H1 (cell line): ENCODE data around the gene ATOH8. TPM values are rescaled to one million over a fixed set of nuclear protein-coding genes. Genes with fewer than 3 reads are reported as not detected.

Experiments
- CTCF ChIA-PET: fragments of 300-600 bp; sonication (Branson Sonifier 250); formaldehyde crosslinking; loops from one replicate; lab custom pipeline; 2021; ENCODE audit not compliant: partially characterized antibody; lab: Charles Lee
- POLR2A ChIA-PET: fragments of 300-600 bp; sonication (Branson Sonifier 250); formaldehyde crosslinking; loops from one replicate; lab custom pipeline; 2021; ENCODE audit warnings: inconsistent platforms; ENCODE audit not compliant: partially characterized antibody; lab: Charles Lee
- DNase-seq, 2 experiments: peaks; one replicate each; pipeline versions ENCODE4 v3.0.0 to v3.0.0-alpha.2; 2010 to 2022; ENCODE audit warnings: low spot score in 2 of 2, low read depth in 1 of 2, mixed read lengths in 1 of 2
- FAIRE-seq: peaks from 2 replicates; lab custom pipeline; 2011; peaks lifted over from hg19 to GRCh38; lab: Jason Lieb, UNC
- H2AFZ ChIP-seq: 2 replicates; pipeline ENCODE4 v1.8.1; 2012; ENCODE audit warnings: low read length, inconsistent platforms
- H2AK5ac ChIP-seq: 2 replicates; pipeline ENCODE4 v1.6.1; 2013; ENCODE audit warnings: low read depth, low read length
- H2BK120ac ChIP-seq: replicated peaks from 2 replicates; pipeline ENCODE3; 2013; ENCODE audit warnings: low read depth, low read length, inconsistent platforms
- H2BK12ac ChIP-seq: 2 replicates; pipeline ENCODE4 v1.6.1; 2013; ENCODE audit warnings: low read depth, low read length
- H2BK15ac ChIP-seq: 2 replicates; pipeline ENCODE4 v1.6.1; 2013; ENCODE audit warnings: low read length
- H2BK20ac ChIP-seq: 2 replicates; pipeline ENCODE4 v1.6.1; 2013; ENCODE audit warnings: low read length
- H2BK5ac ChIP-seq: 2 replicates; pipeline ENCODE4 v1.6.1; 2013; ENCODE audit warnings: low read depth, low read length
- H3K14ac ChIP-seq: 2 replicates; pipeline ENCODE4 v1.6.1; 2013; ENCODE audit warnings: inconsistent platforms; ENCODE audit not compliant: insufficient read length
- H3K18ac ChIP-seq: 2 replicates; pipeline ENCODE4 v1.6.1; 2013; ENCODE audit warnings: low read length; ENCODE audit errors: extremely low read depth
- H3K23ac ChIP-seq: 2 replicates; pipeline ENCODE4 v1.6.1; 2013; ENCODE audit warnings: inconsistent platforms; ENCODE audit not compliant: insufficient read length
- H3K23me2 ChIP-seq: 2 replicates; pipeline ENCODE4 v1.6.1; 2013; ENCODE audit warnings: low read depth, low read length
- H3K27ac ChIP-seq: 2 replicates; pipeline ENCODE4 v1.6.1; 2011; ENCODE audit warnings: low read depth, low read length, inconsistent platforms
- H3K27me3 ChIP-seq, 4 experiments: replicated peaks in 1 of 4; 1 replicate in 1 of 4; 2 replicates in 3 of 4; pipeline versions ENCODE4 v1.6.1 to v1.8.1; 2011 to 2013; ENCODE audit warnings: low read length in 3 of 4, mild to moderate bottlenecking in 3 of 4, inconsistent platforms in 2 of 4, mixed read lengths in 2 of 4, moderate library complexity in 1 of 4; ENCODE audit not compliant: control insufficient read depth in 3 of 4, insufficient read depth in 3 of 4; ENCODE audit errors: extremely low read depth in 1 of 4
- H3K36me3 ChIP-seq, 4 experiments: 2 replicates each; pipeline versions ENCODE4 v1.6.1 to v1.8.1; 2011 to 2013; ENCODE audit warnings: mild to moderate bottlenecking in 4 of 4, low read length in 3 of 4, moderate library complexity in 2 of 4, control low read depth in 1 of 4, inconsistent platforms in 1 of 4; ENCODE audit not compliant: insufficient read depth in 4 of 4, control insufficient read depth in 2 of 4
- H3K4ac ChIP-seq: replicated peaks from 2 replicates; pipeline ENCODE3; 2013; ENCODE audit warnings: low read length, low read depth, mixed read lengths, inconsistent platforms; ENCODE audit not compliant: insufficient read length
- H3K4me1 ChIP-seq, 4 experiments: replicated peaks in 1 of 4; 1 replicate in 1 of 4; 2 replicates in 3 of 4; pipeline versions ENCODE4 v1.6.1 to v1.8.1; 2011 to 2013; ENCODE audit warnings: low read length in 3 of 4, inconsistent platforms in 2 of 4, mixed read lengths in 1 of 4; ENCODE audit not compliant: insufficient read depth in 4 of 4, control insufficient read depth in 3 of 4
- H3K4me2 ChIP-seq, 2 experiments: 2 replicates each; pipeline versions ENCODE4 v1.6.1 to v1.8.1; 2011 to 2013; ENCODE audit warnings: low read depth in 2 of 2, low read length in 2 of 2, control low read depth in 1 of 2, inconsistent platforms in 1 of 2, mild to moderate bottlenecking in 1 of 2; ENCODE audit not compliant: insufficient read depth in 1 of 2
- H3K4me3 ChIP-seq, 4 experiments: fragments of 200-600, 300-600 bp in 1 of 4; sonication (generic), shearing (Covaris generic), sonication (Bioruptor Twin) in 1 of 4; 2 replicates each; pipeline versions ENCODE4 v1.5.1 to v1.8.1; 2011 to 2016; ENCODE audit warnings: low read length in 4 of 4, low read depth in 3 of 4, control low read depth in 2 of 4, inconsistent platforms in 2 of 4, mild to moderate bottlenecking in 2 of 4, mixed read lengths in 1 of 4, moderate library complexity in 1 of 4; ENCODE audit not compliant: insufficient read depth in 2 of 4; ENCODE audit errors: extremely low read depth in 1 of 4
- H3K56ac ChIP-seq: replicated peaks from 2 replicates; pipeline ENCODE3; 2013; ENCODE audit warnings: low read depth, mild to moderate bottlenecking, mixed read lengths, low read length, inconsistent platforms; ENCODE audit not compliant: insufficient read length
- H3K79me1 ChIP-seq: 2 replicates; pipeline ENCODE4 v1.6.1; 2013; ENCODE audit warnings: low read depth, low read length, control low read depth
- H3K79me2 ChIP-seq, 2 experiments: 2 replicates each; pipeline versions ENCODE4 v1.6.1 to v1.8.1; 2012 to 2013; ENCODE audit warnings: low read length in 2 of 2, mild to moderate bottlenecking in 2 of 2, inconsistent platforms in 1 of 2; ENCODE audit not compliant: insufficient read depth in 2 of 2, control insufficient read depth in 1 of 2
- H3K9ac ChIP-seq, 4 experiments: replicated peaks in 1 of 4; 1 replicate in 1 of 4; 2 replicates in 3 of 4; pipeline versions ENCODE4 v1.6.1 to v1.8.1; 2011 to 2013; ENCODE audit warnings: low read depth in 3 of 4, low read length in 3 of 4, control low read depth in 2 of 4, mild to moderate bottlenecking in 2 of 4, moderate library complexity in 2 of 4, inconsistent platforms in 1 of 4; ENCODE audit errors: extremely low read depth in 1 of 4
- H3K9me3 ChIP-seq, 2 experiments: 2 replicates each; pipeline versions ENCODE4 v1.6.1 to v1.8.1; 2012 to 2013; ENCODE audit warnings: mild to moderate bottlenecking in 2 of 2, moderate library complexity in 2 of 2, control low read depth in 1 of 2, inconsistent platforms in 1 of 2, low read depth in 1 of 2, low read length in 1 of 2, mixed read lengths in 1 of 2; ENCODE audit not compliant: insufficient read depth in 2 of 2
- H4K20me1 ChIP-seq, 2 experiments: replicated peaks in 1 of 2; 2 replicates each; pipeline versions ENCODE3 to v1.8.1; 2011 to 2013; ENCODE audit warnings: inconsistent platforms in 2 of 2, low read length in 2 of 2, mild to moderate bottlenecking in 1 of 2; ENCODE audit not compliant: insufficient read depth in 2 of 2, control insufficient read depth in 1 of 2
- H4K5ac ChIP-seq: 2 replicates; pipeline ENCODE4 v1.6.1; 2013; ENCODE audit warnings: low read length, low read depth, mixed read lengths, inconsistent platforms; ENCODE audit not compliant: insufficient read length
- H4K8ac ChIP-seq: 2 replicates; pipeline ENCODE4 v1.8.0; 2013; ENCODE audit warnings: mild to moderate bottlenecking, moderate library complexity, low read length, inconsistent platforms; ENCODE audit not compliant: insufficient read depth; ENCODE audit errors: extremely low read depth
- H4K91ac ChIP-seq: replicated peaks from 2 replicates; pipeline ENCODE3; 2013; ENCODE audit warnings: low read length, mixed read lengths, inconsistent platforms; ENCODE audit not compliant: insufficient read length
- TAF1 ChIP-seq: IDR thresholded peaks from 2 replicates; pipeline ENCODE4 v1.6.1; 2011; ENCODE audit warnings: mild to moderate bottlenecking, low read depth, low read length
- WGBS, 2 experiments: shearing (Covaris generic) in 1 of 2; methylation state at CpG; one replicate each; pipeline versions ENCODE4 v1.1.6 to v1.1.7; 2013 to 2015; ENCODE audit warnings: low lambda C conversion rate in 2 of 2, mixed read lengths in 2 of 2, inconsistent platforms in 1 of 2, low coverage in 1 of 2, missing lambda C conversion rate in 1 of 2; ENCODE audit not compliant: insufficient replicate concordance in 2 of 2, insufficient coverage in 1 of 2, insufficient read length in 1 of 2; ENCODE audit errors: extremely low coverage in 1 of 2, missing lambda C conversion rate in 1 of 2; 5-methylcytosine and 5-hydroxymethylcytosine counted together
- polyA plus RNA-seq, 7 experiments: library from polyadenylated mRNA; depleted of rRNA in 3 of 7; stranded (reverse) in 5 of 7; unstranded in 2 of 7; fragments of >200 nt in 5 of 7; fragments of 200-250 nt in 2 of 7; gene quantifications; 1 replicate in 5 of 7; 2 replicates in 1 of 7; 4 replicates in 1 of 7; pipeline versions ENCODE4 v1.2.1 to v1.2.3, GENCODE V29; 2011 to 2013; ENCODE audit warnings: missing spikeins in 2 of 7, mixed read lengths in 2 of 7
- total RNA-seq: library from RNA; stranded (reverse); fragmentation: NEBNext Ultra II Directional; extraction: Animal tissue kit (Norgen Biotek cat#: 25700); gene quantifications from 2 replicates; pipeline ENCODE4 v1.2.1, GENCODE V29; 2021

ATOH8 gene
- total and polyA plus RNA-seq, 2 of the 8 experiments (the other 6 are each of a cell fraction or from before 2014, with no cell fraction given) = 0.50 to 0.53 TPM

- Histone ChIP-seq H3K4me2 (no peak overlapping the region), H3K9me3 (no peaks in the 10 kb centered on the region), H2BK12ac (no peak overlapping the region), H3K4me3 (no peak overlapping the region), H2AK5ac (no peak overlapping the region), H4K8ac (no peak overlapping the region), H3K36me3 (no peaks in the 10 kb centered on the region), H3K79me1 (no peaks in the 10 kb centered on the region), H2BK5ac (no peak overlapping the region), H3K18ac (no peak overlapping the region), H2BK20ac (no peak overlapping the region), H2BK15ac (no peak overlapping the region), H3K23me2 (no peaks in the 10 kb centered on the region), H4K20me1 (no peaks in the 10 kb centered on the region), H3K79me2 (no peaks in the 10 kb centered on the region), H3K27ac (no peak overlapping the region), H2BK120ac (no peak overlapping the region), H3K4me1 (no peaks in the 10 kb centered on the region), H4K5ac (no peak overlapping the region), H2AFZ (no peak overlapping the region), H3K56ac (no peak overlapping the region), H3K27me3 (peaks cover 0 to 2% (median 0%) of the 10 kb centered on the region in 4 experiments; a peak in 1 of 7 replicates), H3K14ac (no peak overlapping the region), H3K9ac (no peak overlapping the region), H3K4ac (no peak overlapping the region), H4K91ac (no peak overlapping the region), H3K23ac (no peak overlapping the region)
- CTCF ChIA-PET = interaction anchor here (0.8 to 8.0 kb wide), 22 partner anchors 12 to 166 kb away, joined by 3 to 86 read pairs (median 5); no protein-coding TSS in a partner anchor
- WGBS, 2 experiments = 73% methylated on average over 9 of the region's 9 CpGs; no CpG with 5 or more reads in 1 of the 2 experiments
- TF ChIP-seq TAF1 = no peak
- POLR2A ChIA-PET = interaction anchor here (1.1 to 1.9 kb wide), 2 partner anchors 36 to 58 kb away, joined by 3 to 4 read pairs; no protein-coding TSS in a partner anchor
- FAIRE-seq (no peak), DNase-seq (no peak)
These were observed 48.7 kb downstream of the ATOH8 start for GRCh38 chr2:85802354-85803103.
